SU-DHL-6 (cell line): ENCODE results near the gene SNX6.

ENCODE experiments used
- EZH2phosphoT487 ChIP-seq: fragments of 200-600 bp; sonication (generic), shearing (Covaris generic); conservative IDR thresholded peaks from 2 replicates; pipeline ENCODE4 v1.6.1; 2018; ENCODE audit warnings: mild to moderate bottlenecking, antibody characterized with exemption, low read length, moderate library complexity, mixed read lengths
- TF ChIP-seq, protein P1 (sequence below): fragments of 200-600 bp; sonication (generic); IDR thresholded peaks from one replicate; pipeline ENCODE4 v1.5.1; 2017; ENCODE audit warnings: antibody characterized with exemption, mild to moderate bottlenecking, low read length, moderate library complexity; ENCODE audit not compliant: insufficient read depth, poor library complexity, severe bottlenecking

DNA sequence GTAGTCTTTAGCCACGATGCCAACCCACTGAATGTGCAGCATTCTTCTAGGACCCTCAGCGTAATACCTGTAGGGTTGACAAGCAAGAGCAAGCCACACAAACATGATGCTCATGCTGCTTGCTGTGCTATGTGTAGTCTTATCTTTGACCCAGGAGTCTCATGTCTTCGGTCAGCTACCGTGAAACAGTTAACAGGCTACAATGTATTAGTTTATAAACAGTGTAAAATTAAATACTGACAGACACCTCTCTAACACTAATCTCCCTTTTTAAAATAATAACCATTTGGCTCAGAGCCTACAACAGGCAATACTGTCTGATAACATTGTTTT lies 92.3 kb downstream of the SNX6 start:
- TF ChIP-seq, protein P1, sequence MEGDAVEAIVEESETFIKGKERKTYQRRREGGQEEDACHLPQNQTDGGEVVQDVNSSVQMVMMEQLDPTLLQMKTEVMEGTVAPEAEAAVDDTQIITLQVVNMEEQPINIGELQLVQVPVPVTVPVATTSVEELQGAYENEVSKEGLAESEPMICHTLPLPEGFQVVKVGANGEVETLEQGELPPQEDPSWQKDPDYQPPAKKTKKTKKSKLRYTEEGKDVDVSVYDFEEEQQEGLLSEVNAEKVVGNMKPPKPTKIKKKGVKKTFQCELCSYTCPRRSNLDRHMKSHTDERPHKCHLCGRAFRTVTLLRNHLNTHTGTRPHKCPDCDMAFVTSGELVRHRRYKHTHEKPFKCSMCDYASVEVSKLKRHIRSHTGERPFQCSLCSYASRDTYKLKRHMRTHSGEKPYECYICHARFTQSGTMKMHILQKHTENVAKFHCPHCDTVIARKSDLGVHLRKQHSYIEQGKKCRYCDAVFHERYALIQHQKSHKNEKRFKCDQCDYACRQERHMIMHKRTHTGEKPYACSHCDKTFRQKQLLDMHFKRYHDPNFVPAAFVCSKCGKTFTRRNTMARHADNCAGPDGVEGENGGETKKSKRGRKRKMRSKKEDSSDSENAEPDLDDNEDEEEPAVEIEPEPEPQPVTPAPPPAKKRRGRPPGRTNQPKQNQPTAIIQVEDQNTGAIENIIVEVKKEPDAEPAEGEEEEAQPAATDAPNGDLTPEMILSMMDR = no peak
- no peak for TF ChIP-seq EZH2phosphoT487
